H54 (cell line): ENCODE results near the gene PTPA.

Experiments used
- DNase-seq: peaks from one replicate; pipeline ENCODE4 v3.0.0; 2011; ENCODE audit warnings: low spot score, mixed read lengths; ENCODE audit not compliant: insufficient read length
- FAIRE-seq: peaks from 3 replicates; lab custom pipeline; 2011; peaks lifted over from hg19 to GRCh38; lab: Jason Lieb, UNC
- POLR2A ChIP-seq: IDR thresholded peaks from 2 replicates; pipeline ENCODE4 v1.6.1; 2011; ENCODE audit warnings: low read depth, mild to moderate bottlenecking, low read length

Gene PTPA

GRCh38 chr9:129077236-129077635 is 34.0 kb upstream of the PTPA start:
- FAIRE-seq (no peak), DNase-seq (no peak)
- no peak for TF ChIP-seq POLR2A

- DNase-seq = no peak
- FAIRE-seq = no peak
These were observed 32.3 kb upstream of the PTPA start for GRCh38 chr9:129078691-129079503.

DNA sequence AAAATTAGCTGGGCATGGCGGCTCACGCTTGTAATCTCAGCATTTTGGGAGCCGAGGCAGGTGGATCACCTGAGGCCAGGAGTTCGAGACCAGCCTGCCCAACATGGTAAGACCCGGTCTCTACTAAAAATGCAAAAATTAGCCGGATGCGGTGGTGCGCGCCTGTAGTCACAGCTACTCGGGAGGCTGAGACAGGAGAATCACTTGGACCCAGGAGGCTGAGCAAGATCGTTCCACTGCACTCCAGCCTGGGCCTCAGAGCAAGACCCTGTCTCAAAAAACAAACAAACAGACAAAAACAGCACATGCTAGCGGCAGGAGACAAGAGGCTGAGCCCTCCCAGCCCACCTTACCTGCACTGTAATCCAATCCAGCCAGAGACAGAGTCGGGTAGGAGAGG is 31.4 kb upstream of the PTPA start:
- DNase-seq (no peak), FAIRE-seq (no peak)
- no peak for TF ChIP-seq POLR2A

More at GRCh38 chr9:129078691-129079503, 32.3 kb upstream of the PTPA start:
- TF ChIP-seq POLR2A = no peak

DNA sequence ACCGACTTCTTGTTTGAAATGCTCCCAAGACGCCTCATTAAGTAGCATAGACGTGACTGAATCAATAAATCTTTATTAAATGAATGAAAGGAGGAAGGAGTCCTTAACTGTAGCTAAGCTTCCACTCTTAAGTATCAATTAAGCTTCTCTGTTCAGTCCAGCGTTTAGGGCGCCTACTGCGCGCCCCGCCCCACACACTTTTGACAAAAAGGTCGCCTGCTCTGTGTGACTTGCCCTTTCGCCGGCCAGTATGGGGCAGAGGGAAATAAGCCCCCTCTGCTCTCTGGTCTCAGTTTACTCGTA is 31.0 kb upstream of the PTPA start:
- TF ChIP-seq POLR2A = no peak
- no peak for FAIRE-seq
- DNase-seq = no peak

DNA sequence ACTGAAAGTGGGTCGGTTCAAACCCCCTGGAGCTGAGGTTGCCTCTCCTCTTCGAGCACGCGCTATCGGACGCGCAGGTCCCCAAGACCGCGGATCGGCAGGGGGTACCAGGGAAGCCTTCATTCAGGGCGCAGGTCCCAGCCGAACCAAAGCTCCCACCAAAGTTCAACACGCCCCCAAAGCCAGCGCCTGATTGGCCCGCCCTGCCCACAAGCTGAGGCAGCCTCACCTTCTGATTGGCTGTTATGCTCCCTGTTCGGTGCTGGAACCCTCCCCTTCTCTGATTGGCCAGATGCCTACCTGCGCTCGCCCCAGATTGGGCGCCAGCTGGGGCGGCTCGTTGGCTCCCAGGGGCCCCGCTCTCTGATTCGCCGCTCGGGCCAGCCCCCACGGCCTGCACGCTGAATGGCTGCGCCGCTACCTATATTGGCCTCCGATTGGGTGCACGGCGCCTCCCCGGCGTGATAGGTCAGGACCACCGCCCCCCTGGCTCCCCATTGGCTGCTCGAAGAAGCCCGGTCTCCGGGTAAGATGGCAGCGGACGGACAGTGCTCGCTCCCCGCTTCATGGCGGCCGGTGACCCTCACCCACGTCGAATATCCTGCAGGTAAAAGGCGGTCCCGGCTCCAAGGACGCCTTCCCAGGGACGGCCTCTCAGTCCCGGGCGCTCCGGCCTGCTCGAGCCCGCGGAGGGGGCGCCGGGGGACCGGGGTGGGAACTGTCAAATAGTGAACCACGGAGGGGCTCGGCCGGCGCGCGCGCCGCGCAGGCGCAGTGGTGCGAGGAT is 30.4 kb upstream of the PTPA start, which contains the start of gene DOLPP1:
Gene DOLPP1, plus strand, starts transcription at position 511 of the 787 bp plus-strand sequence. Its CDS starts 21 bp downstream, at position 532.
- DNase-seq (peak; percentile 100), FAIRE-seq (peak; percentile 38)
- peak; percentile 82 for TF ChIP-seq POLR2A

DNA sequence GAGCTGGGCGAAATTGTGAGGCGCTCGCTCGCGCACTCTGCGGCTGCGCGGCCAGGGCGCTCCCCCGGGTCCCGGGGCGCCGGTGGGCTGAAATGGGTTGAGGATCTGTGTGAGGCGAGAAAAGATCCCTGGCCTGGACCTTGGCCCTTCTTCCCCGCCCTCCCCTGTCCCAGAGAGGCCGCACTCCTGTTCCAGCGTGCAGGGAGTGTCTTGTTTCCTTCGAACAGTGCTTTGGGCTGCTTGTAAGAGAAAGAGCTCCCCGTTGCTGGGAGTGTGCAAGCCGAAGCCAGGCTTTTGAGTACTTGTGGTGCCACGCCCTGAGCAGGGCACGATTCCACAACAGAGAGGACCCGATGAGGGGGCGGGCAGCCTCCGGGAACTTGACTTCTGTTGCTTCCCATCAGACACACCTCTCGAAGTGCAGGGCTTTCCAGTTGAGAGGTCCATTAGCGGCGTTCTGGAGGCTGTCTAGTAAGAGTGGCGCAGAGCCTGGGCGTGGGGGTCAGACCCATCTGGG is 29.8 kb upstream of the PTPA start:
- TF ChIP-seq POLR2A = no peak
- DNase-seq = peak; percentile 97

GRCh38 chr9:129084087-129084486 is 27.1 kb upstream of the PTPA start:
- no peak for TF ChIP-seq POLR2A
- DNase-seq (no peak), FAIRE-seq (no peak)

More for the DNA sequence above, 29.8 kb upstream of the PTPA start:
- FAIRE-seq = no peak

GRCh38 chr9:129089246-129089645 is 22.0 kb upstream of the PTPA start:
- no peak for FAIRE-seq
- no peak for TF ChIP-seq POLR2A
- no peak for DNase-seq

DNA sequence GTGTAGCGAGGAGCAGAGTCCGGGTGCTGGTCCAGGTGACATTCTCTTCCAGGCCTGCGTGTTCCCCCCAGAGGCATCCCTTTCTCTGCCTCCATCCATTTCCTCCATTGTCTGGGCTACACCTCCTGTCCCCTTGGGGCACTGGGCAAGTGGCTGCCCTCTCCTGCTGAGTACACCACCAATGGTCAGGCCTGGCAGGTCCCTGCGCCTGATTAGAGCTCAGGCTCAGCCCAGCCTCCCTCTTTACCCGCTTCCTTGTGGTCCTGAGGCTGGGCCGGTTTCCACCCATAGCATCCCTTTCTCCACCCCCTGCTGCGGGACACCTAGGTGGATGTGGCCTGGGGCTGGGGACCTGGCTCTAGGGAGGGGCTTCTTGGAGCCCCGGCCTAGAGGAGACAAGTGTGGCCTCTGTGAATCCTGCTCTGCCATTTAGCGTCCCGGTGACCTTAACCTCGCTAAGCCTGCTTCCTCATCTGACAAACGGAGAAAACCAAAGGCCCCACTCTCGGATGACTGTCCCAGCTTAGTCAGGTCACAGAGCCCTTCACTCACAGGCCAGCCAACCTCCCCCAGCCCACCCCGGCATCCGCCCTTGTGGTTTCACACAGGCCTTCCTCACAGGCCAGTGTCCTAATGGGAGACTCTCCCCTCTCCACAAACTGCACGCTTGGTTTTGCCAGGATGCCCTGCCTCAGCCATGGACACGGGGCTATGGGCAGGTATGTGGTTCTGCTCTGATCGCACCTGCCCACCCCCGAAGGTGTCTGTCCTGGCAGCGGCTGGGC is 17.4 kb upstream of the PTPA start:
- TF ChIP-seq POLR2A = no peak
- FAIRE-seq = no peak
- no peak for DNase-seq

GRCh38 chr9:129094387-129095169 is 16.6 kb upstream of the PTPA start:
- FAIRE-seq (no peak), DNase-seq (no peak)
- TF ChIP-seq POLR2A = no peak

- FAIRE-seq (no peak), DNase-seq (no peak)
- no peak for TF ChIP-seq POLR2A
These were observed 16.0 kb upstream of the PTPA start for GRCh38 chr9:129095170-129095667.

- no peak for DNase-seq
- TF ChIP-seq POLR2A = no peak
- FAIRE-seq = no peak
These were observed 15.3 kb upstream of the PTPA start for GRCh38 chr9:129095908-129096307.

- FAIRE-seq = no peak
- no peak for TF ChIP-seq POLR2A
- DNase-seq = no peak
These were observed 13.4 kb upstream of the PTPA start for GRCh38 chr9:129097671-129098306.
